ENCODE results near the gene HIP1.
"Not testable (repeated sequence)": the region's sequence is repeated elsewhere in the genome, so short reads cannot be mapped to it uniquely, and the experiment has no call there.

GRCh38 chr7:75593500-75594184 is 145.1 kb downstream of the HIP1 start:
- TF ChIP-seq CTCF (conservative IDR thresholded peaks at IDR 0.05; ENCODE audit: low read depth, low read length); EZH2 (IDR thresholded peaks at IDR 0.05; ENCODE audit: low read length, unreplicated experiment): not testable (repeated sequence)

All from PC-3 (cell line).